HepG2 (cell line): Measurements from ENCODE around the gene DDAH1. TPM values are rescaled to one million over a fixed set of nuclear protein-coding genes. Genes with fewer than 3 reads are reported as not detected.

ENCODE experiments used
- ATAC-seq: fragments of 200-7000 bp; cut with Tn5 transposase; 3 replicates; pipeline ENCODE4 v1.9.1; 2020; ENCODE audit warnings: mild to moderate bottlenecking, moderate library complexity
- BruUV-seq: library from RNA; stranded (reverse); fragments of 400-500 nt; replicated peaks from 2 replicates; lab custom pipeline; 2021; lab: Mats Ljungman, UMichigan
- CTCF ChIA-PET: fragments of 300-600 bp; formaldehyde crosslinking; extraction: SDS; loops from one replicate; lab custom pipeline; 2021; ENCODE audit warnings: low total read pairs, inconsistent platforms, low intra/inter-chr PET ratio; lab: Yijun Ruan, JAX
- POLR2A ChIA-PET: fragments of 350-600 bp; sonication (Branson Sonifier 250); formaldehyde crosslinking; loops from one replicate; lab custom pipeline; 2020; ENCODE audit warnings: antibody characterized with exemption, inconsistent platforms; lab: Yijun Ruan, JAX
- DNase-seq: peaks from one replicate; pipeline ENCODE4 v3.0.0-alpha.2; 2015; ENCODE audit warnings: low spot score
- FAIRE-seq: peaks from 3 replicates; lab custom pipeline; 2011; peaks lifted over from hg19 to GRCh38; lab: Jason Lieb, UNC
- H2AFZ ChIP-seq: one replicate; pipeline ENCODE4 v1.6.1; 2011; ENCODE audit warnings: low read length, inconsistent platforms
- H3K27ac ChIP-seq: fragments of 300-600 bp; 3 replicates; pipeline ENCODE4 v1.8.0; 2011; ENCODE audit warnings: mixed run types, mild to moderate bottlenecking, mixed read lengths, low read length, inconsistent platforms; ENCODE audit not compliant: insufficient read depth; ENCODE audit errors: extremely low read length
- H3K27me3 ChIP-seq, 2 experiments: fragments of 200-600 bp in 1 of 2; 2 replicates in 1 of 2; 3 replicates in 1 of 2; pipeline versions ENCODE4 v1.6.0 to v1.8.0; 2011; ENCODE audit warnings: low read length in 2 of 2, mild to moderate bottlenecking in 2 of 2, moderate library complexity in 2 of 2, inconsistent platforms in 1 of 2; ENCODE audit not compliant: insufficient read depth in 2 of 2, control insufficient read depth in 1 of 2
- H3K36me3 ChIP-seq, 2 experiments: fragments of 200-600 bp in 1 of 2; replicated peaks in 1 of 2; 2 replicates in 1 of 2; 3 replicates in 1 of 2; pipeline versions ENCODE4 v1.5.1 to v1.8.0; 2011; ENCODE audit warnings: low read length in 2 of 2, inconsistent platforms in 1 of 2; ENCODE audit not compliant: insufficient read depth in 2 of 2, control insufficient read depth in 1 of 2
- H3K4me1 ChIP-seq: 2 replicates; pipeline ENCODE4 v1.5.1; 2012; ENCODE audit warnings: low read length, inconsistent platforms; ENCODE audit not compliant: insufficient read depth
- H3K4me2 ChIP-seq: 2 replicates; pipeline ENCODE4 v1.6.0; 2011; ENCODE audit warnings: low read depth, low read length, inconsistent platforms
- H3K4me3 ChIP-seq, 3 experiments: fragments of 200-600 bp in 1 of 3; sonication (generic), shearing (Covaris generic) in 1 of 3; replicated peaks in 1 of 3; 2 replicates each; pipeline ENCODE4 v1.5.1; 2011 to 2016; ENCODE audit warnings: low read length in 3 of 3, inconsistent platforms in 2 of 3, low read depth in 2 of 3, mild to moderate bottlenecking in 2 of 3, control low read depth in 1 of 3, mixed read lengths in 1 of 3; ENCODE audit not compliant: insufficient read depth in 1 of 3
- H3K79me2 ChIP-seq: one replicate; pipeline ENCODE4 v1.6.1; 2011; ENCODE audit warnings: low read length, inconsistent platforms; ENCODE audit not compliant: insufficient read depth
- H3K9ac ChIP-seq: 2 replicates; pipeline ENCODE4 v1.6.0; 2011; ENCODE audit warnings: mild to moderate bottlenecking, low read depth, low read length, inconsistent platforms; ENCODE audit not compliant: insufficient read depth
- H3K9me3 ChIP-seq: 2 replicates; pipeline ENCODE4 v1.5.1; 2012; ENCODE audit warnings: mild to moderate bottlenecking, low read length
- H4K20me1 ChIP-seq: 2 replicates; pipeline ENCODE4 v1.6.0; 2011; ENCODE audit warnings: inconsistent platforms, mild to moderate bottlenecking, low read length, moderate library complexity; ENCODE audit not compliant: insufficient read depth
- ATF7 ChIP-seq, 2 experiments: fragments of 450-650 bp in 1 of 2; sonication (generic) in 1 of 2; formaldehyde crosslinking in 1 of 2; IDR thresholded peaks; 2 replicates each; pipeline versions ENCODE4 v1.4.0 to v1.6.1; 2016 to 2020; ENCODE audit warnings: antibody characterized with exemption in 1 of 2, mild to moderate bottlenecking in 1 of 2, missing genetic modification reagents in 1 of 2
- ATF7-NPFF ChIP-seq: sonication (generic); formaldehyde crosslinking; IDR thresholded peaks from 2 replicates; pipeline ENCODE4 v1.8.1; 2023; ENCODE audit warnings: mild to moderate bottlenecking, low read depth, missing genetic modification reagents, moderate library complexity
- CEBPG ChIP-seq: IDR thresholded peaks from 2 replicates; pipeline ENCODE4 v1.6.1; 2016
- EHMT2 ChIP-seq: fragments of 200-600 bp; sonication (generic); IDR thresholded peaks from 2 replicates; pipeline ENCODE4 v1.7.0; 2017; ENCODE audit warnings: antibody characterized with exemption, low read depth, low read length, borderline replicate concordance
- ELK4 ChIP-seq: sonication (generic); formaldehyde crosslinking; IDR thresholded peaks from 2 replicates; pipeline ENCODE4 v1.9.0; 2021; ENCODE audit warnings: missing genetic modification reagents, borderline replicate concordance
- IRX3 ChIP-seq: sonication (generic); formaldehyde crosslinking; IDR thresholded peaks from 2 replicates; pipeline ENCODE4 v1.8.1; 2023; ENCODE audit warnings: mild to moderate bottlenecking, low read depth, missing genetic modification reagents, borderline replicate concordance
- MAF1 ChIP-seq: sonication (generic); formaldehyde crosslinking; IDR thresholded peaks from 2 replicates; pipeline ENCODE4 v1.5.0; 2020; ENCODE audit warnings: missing genetic modification reagents, borderline replicate concordance
- MAFF ChIP-seq: IDR thresholded peaks from 2 replicates; pipeline ENCODE4 v1.6.1; 2011; ENCODE audit warnings: low read depth, low read length, improper control_type of control experiment
- MAFK ChIP-seq, 2 experiments: IDR thresholded peaks in 1 of 2; conservative IDR thresholded peaks in 1 of 2; 2 replicates each; pipeline ENCODE4 v1.6.1; 2011; ENCODE audit warnings: improper control_type of control experiment in 2 of 2, low read length in 2 of 2
- MEIS1 ChIP-seq: sonication (generic); formaldehyde crosslinking; IDR thresholded peaks from 2 replicates; pipeline ENCODE4 v1.9.0; 2021; ENCODE audit warnings: mild to moderate bottlenecking, missing genetic modification reagents, moderate library complexity, borderline replicate concordance
- NFKB2 ChIP-seq: sonication (generic); formaldehyde crosslinking; IDR thresholded peaks from 2 replicates; pipeline ENCODE4 v1.4.0; 2020; ENCODE audit warnings: missing genetic modification reagents, borderline replicate concordance
- POLR2AphosphoS5 ChIP-seq: IDR thresholded peaks from 2 replicates; pipeline ENCODE4 v1.6.1; 2012; ENCODE audit warnings: low read depth, low read length
- SAFB2 ChIP-seq: sonication (generic); formaldehyde crosslinking; IDR thresholded peaks from 2 replicates; pipeline ENCODE4 v1.5.1; 2020; ENCODE audit warnings: missing genetic modification reagents, low read depth, mild to moderate bottlenecking, borderline replicate concordance
- ZBTB33 ChIP-seq: sonication (generic); formaldehyde crosslinking; IDR thresholded peaks from 2 replicates; pipeline ENCODE4 v1.4.0; 2020; ENCODE audit warnings: missing genetic modification reagents
- WGBS: methylation state at CpG from one replicate; pipeline ENCODE4 v1.1.6; 2017; ENCODE audit warnings: low lambda C conversion rate; 5-methylcytosine and 5-hydroxymethylcytosine counted together
- in situ Hi-C: cut with HindIII; loops from 2 replicates; pipeline ENCODE4 v1.10.0; 2017; ENCODE audit warnings: low pct_unique_long_range_greater_than_20kb; ENCODE audit not compliant: extremely low pct_ligation_motif_present
- intact Hi-C: fragments of 100-400 bp; cut with micrococcal nuclease; formaldehyde crosslinking; loops from one replicate; pipeline ENCODE4 v1.10.0; 2022; ENCODE audit not compliant: unreplicated experiment
- polyA plus RNA-seq, 8 experiments: library from polyadenylated mRNA; depleted of rRNA in 3 of 8; stranded (reverse) in 7 of 8; unstranded in 1 of 8; fragments of >200 nt; fragmentation: Illumina TruSeq in 4 of 8; extraction: Trizol in 4 of 8; gene quantifications; 2 replicates each; pipeline versions ENCODE4 v1.2.1 to v1.2.3, GENCODE V29; 2011 to 2016; ENCODE audit warnings: low read depth in 4 of 8, missing spikeins in 1 of 8, mixed read lengths in 1 of 8; ENCODE audit not compliant: insufficient read depth in 1 of 8
- total RNA-seq, 5 experiments: library from RNA; depleted of rRNA; stranded (reverse); fragments of >200 nt; fragmentation: Illumina TruSeq; extraction: Trizol; gene quantifications; 2 replicates each; pipeline ENCODE4 v1.2.3, GENCODE V29; 2016; ENCODE audit warnings: low read depth in 1 of 5

Gene DDAH1
- total and polyA plus RNA-seq, 2 of the 13 experiments (the other 11 are each of a cell fraction or from before 2014, with no cell fraction given), result 39.7 to 64.4 TPM

GRCh38 chr1:85409516-85409915 is 55.4 kb downstream of the DDAH1 start:
- no peak for ATAC-seq
- 97% methylated on average over 3 of the region's 3 CpGs for WGBS
- Histone ChIP-seq H3K27me3 (no peaks in the 10 kb centered on the region), H3K27ac (no peak overlapping the region), H3K79me2 (peaks cover 45% of the 10 kb centered on the region), H3K4me2 (no peak overlapping the region), H3K36me3 (no peaks in the 10 kb centered on the region), H3K9ac (no peak overlapping the region), H3K4me3 (no peak overlapping the region), H2AFZ (no peak overlapping the region), H3K4me1 (peaks cover 21% of the 10 kb centered on the region), H4K20me1 (no peaks in the 10 kb centered on the region; the same call in 1 of the 2 replicates), H3K9me3 (no peaks in the 10 kb centered on the region)
- in situ Hi-C loops (no loop called here), intact Hi-C loops (no loop called here)
- ChIA-PET POLR2A (no interaction called here), CTCF (no interaction called here)
- DNase-seq, result no peak
- TF ChIP-seq ATF7 (IDR thresholded peaks at IDR 0.05), result no peak
- no peak for TF ChIP-seq ATF7 (CRISPR knock-in tag; IDR thresholded peaks at IDR 0.05)
- TF ChIP-seq SAFB2 (CRISPR knock-in tag), result no peak
- TF ChIP-seq CEBPG (CRISPR knock-in tag), result no peak
- TF ChIP-seq ZBTB33 (CRISPR knock-in tag), result no peak
- TF ChIP-seq MEIS1 (CRISPR knock-in tag), result no peak
- TF ChIP-seq MAFK (conservative IDR thresholded peaks at IDR 0.05 in 1 of 2, IDR thresholded peaks at IDR 0.05 in 1 of 2; ENCODE audit: low read length in 2 of 2), result peak; percentile 30 to 68; a peak in 3 of 4 replicates
- TF ChIP-seq POLR2AphosphoS5, result no peak
- no peak for TF ChIP-seq EHMT2
- TF ChIP-seq IRX3, result no peak
- TF ChIP-seq ATF7-NPFF (CRISPR knock-in tag), result no peak
- peak; percentile 48; the same call in 1 of the 2 replicates for TF ChIP-seq MAFF
- no peak for TF ChIP-seq ELK4 (CRISPR knock-in tag)
- TF ChIP-seq MAF1 (CRISPR knock-in tag), result no peak
- TF ChIP-seq NFKB2, result no peak
- FAIRE-seq, result no peak
- BruUV-seq, result no TSS peak
